Astrocyte (in vitro differentiated cells and primary cell): ENCODE results near the gene WDR11. TPM values are rescaled to one million over a fixed set of nuclear protein-coding genes. Genes with fewer than 3 reads are reported as not detected.

Experiments used
- DNase-seq: peaks from one replicate; pipeline ENCODE4 v3.0.0-alpha.2; 2010; ENCODE audit warnings: low read depth
- FAIRE-seq: peaks from 2 replicates; lab custom pipeline; 2011; peaks lifted over from hg19 to GRCh38; lab: Jason Lieb, UNC
- H2AFZ ChIP-seq: 2 replicates; pipeline ENCODE4 v1.6.0; 2012; ENCODE audit warnings: low read depth, low read length, inconsistent platforms
- H3K27ac ChIP-seq: 2 replicates; pipeline ENCODE4 v1.5.1; 2011; ENCODE audit warnings: low read depth, low read length, inconsistent platforms
- H3K27me3 ChIP-seq: 2 replicates; pipeline ENCODE4 v1.6.0; 2011; ENCODE audit warnings: low read length, inconsistent platforms; ENCODE audit not compliant: insufficient read depth
- H3K36me3 ChIP-seq: 2 replicates; pipeline ENCODE4 v1.5.1; 2011; ENCODE audit warnings: low read length, inconsistent platforms; ENCODE audit not compliant: insufficient read depth
- H3K4me1 ChIP-seq: 2 replicates; pipeline ENCODE4 v1.5.1; 2011; ENCODE audit warnings: low read length, inconsistent platforms; ENCODE audit not compliant: insufficient read depth
- H3K4me2 ChIP-seq: 2 replicates; pipeline ENCODE4 v1.6.0; 2012; ENCODE audit warnings: low read length, inconsistent platforms
- H3K4me3 ChIP-seq: 2 replicates; pipeline ENCODE4 v1.5.1; 2011; ENCODE audit warnings: low read depth, mild to moderate bottlenecking, low read length, inconsistent platforms; ENCODE audit not compliant: insufficient read depth
- H3K79me2 ChIP-seq: 2 replicates; pipeline ENCODE4 v1.6.0; 2012; ENCODE audit warnings: mild to moderate bottlenecking, low read length, inconsistent platforms; ENCODE audit not compliant: insufficient read depth
- H3K9ac ChIP-seq: 2 replicates; pipeline ENCODE4 v1.6.0; 2012; ENCODE audit warnings: mild to moderate bottlenecking, low read length, inconsistent platforms
- H3K9me3 ChIP-seq: 2 replicates; pipeline ENCODE4 v1.5.1; 2012; ENCODE audit warnings: low read depth, mild to moderate bottlenecking, low read length, inconsistent platforms; ENCODE audit not compliant: insufficient read depth
- H4K20me1 ChIP-seq: 2 replicates; pipeline ENCODE4 v1.6.0; 2012; ENCODE audit warnings: low read length, inconsistent platforms; ENCODE audit not compliant: insufficient read depth
- H3K27ac Mint-ChIP-seq: one replicate; pipeline ENCODE4 v1.8.0; 2021; ENCODE audit warnings: mild to moderate bottlenecking, mixed read lengths; ENCODE audit not compliant: unreplicated experiment
- H3K27me3 Mint-ChIP-seq: one replicate; pipeline ENCODE4 v1.8.0; 2021; ENCODE audit warnings: low read depth, mixed read lengths; ENCODE audit not compliant: unreplicated experiment
- H3K36me3 Mint-ChIP-seq: one replicate; pipeline ENCODE4 v1.8.0; 2021; ENCODE audit warnings: low read depth, mixed read lengths; ENCODE audit not compliant: unreplicated experiment
- H3K4me1 Mint-ChIP-seq: one replicate; pipeline ENCODE4 v1.8.0; 2021; ENCODE audit warnings: low read depth, mixed read lengths; ENCODE audit not compliant: unreplicated experiment
- H3K4me3 Mint-ChIP-seq: one replicate; pipeline ENCODE4 v1.8.0; 2021; ENCODE audit warnings: mild to moderate bottlenecking, moderate library complexity, mixed read lengths; ENCODE audit not compliant: unreplicated experiment
- H3K9me3 Mint-ChIP-seq: one replicate; pipeline ENCODE4 v1.8.0; 2021; ENCODE audit warnings: mild to moderate bottlenecking, mixed read lengths; ENCODE audit not compliant: unreplicated experiment
- EZH2 ChIP-seq: IDR thresholded peaks from 2 replicates; pipeline ENCODE4 v1.6.1; 2012; ENCODE audit warnings: mild to moderate bottlenecking, low read length, inconsistent platforms; ENCODE audit not compliant: insufficient read depth
- total RNA-seq: library from RNA; stranded (reverse); gene quantifications from 2 replicates; pipeline ENCODE4 v1.2.1, GENCODE V29; 2021
- TF ChIP-seq, protein P1 (sequence below): IDR thresholded peaks from 2 replicates; pipeline ENCODE4 v1.5.1; 2011; ENCODE audit warnings: low read depth, mild to moderate bottlenecking, inconsistent platforms, low read length, moderate library complexity; ENCODE audit not compliant: insufficient read depth

WDR11 gene
- total RNA-seq, 1 donor from 2014 or later: 55.8 TPM

DNA sequence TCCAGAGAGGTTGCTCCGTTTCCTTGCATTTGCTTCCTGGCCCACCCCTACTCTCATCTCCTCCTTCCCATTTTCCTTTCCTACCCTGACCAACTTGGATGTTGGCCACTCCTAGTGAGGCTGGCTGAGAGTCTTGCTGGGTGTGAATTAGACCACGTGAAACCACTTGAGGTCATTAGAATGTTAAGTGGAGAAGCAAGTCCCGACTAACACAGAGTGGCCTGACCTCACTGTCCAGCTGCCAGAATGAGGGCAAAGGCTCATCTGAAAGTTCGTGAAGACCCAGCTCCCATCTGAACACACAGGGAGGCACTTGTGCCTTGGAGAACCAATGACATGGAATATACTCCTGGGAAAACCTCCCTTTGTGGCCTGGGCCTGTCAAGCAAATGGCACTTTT lies 80.8 kb downstream of the WDR11 start:
- Histone ChIP-seq H3K4me2 (no peak overlapping the region), H3K79me2 (no peaks in the 10 kb centered on the region), H3K4me1 (no peaks in the 10 kb centered on the region), H2AFZ (no peak overlapping the region), H3K36me3 (no peaks in the 10 kb centered on the region), H3K27me3 (peaks cover 2% of the 10 kb centered on the region), H3K9me3 (no peaks in the 10 kb centered on the region), H3K27ac (no peak overlapping the region), H3K9ac (no peak overlapping the region), H3K4me3 (no peak overlapping the region), H4K20me1 (no peaks in the 10 kb centered on the region)
- no peak overlapping the region for H3K27ac Mint-ChIP-seq
- peaks cover 6% of the 10 kb centered on the region for H3K9me3 Mint-ChIP-seq
- peaks cover 6% of the 10 kb centered on the region for H3K27me3 Mint-ChIP-seq
- H3K4me3 Mint-ChIP-seq: no peak overlapping the region
- DNase-seq (no peak), FAIRE-seq (no peak)
- TF ChIP-seq, protein P1, sequence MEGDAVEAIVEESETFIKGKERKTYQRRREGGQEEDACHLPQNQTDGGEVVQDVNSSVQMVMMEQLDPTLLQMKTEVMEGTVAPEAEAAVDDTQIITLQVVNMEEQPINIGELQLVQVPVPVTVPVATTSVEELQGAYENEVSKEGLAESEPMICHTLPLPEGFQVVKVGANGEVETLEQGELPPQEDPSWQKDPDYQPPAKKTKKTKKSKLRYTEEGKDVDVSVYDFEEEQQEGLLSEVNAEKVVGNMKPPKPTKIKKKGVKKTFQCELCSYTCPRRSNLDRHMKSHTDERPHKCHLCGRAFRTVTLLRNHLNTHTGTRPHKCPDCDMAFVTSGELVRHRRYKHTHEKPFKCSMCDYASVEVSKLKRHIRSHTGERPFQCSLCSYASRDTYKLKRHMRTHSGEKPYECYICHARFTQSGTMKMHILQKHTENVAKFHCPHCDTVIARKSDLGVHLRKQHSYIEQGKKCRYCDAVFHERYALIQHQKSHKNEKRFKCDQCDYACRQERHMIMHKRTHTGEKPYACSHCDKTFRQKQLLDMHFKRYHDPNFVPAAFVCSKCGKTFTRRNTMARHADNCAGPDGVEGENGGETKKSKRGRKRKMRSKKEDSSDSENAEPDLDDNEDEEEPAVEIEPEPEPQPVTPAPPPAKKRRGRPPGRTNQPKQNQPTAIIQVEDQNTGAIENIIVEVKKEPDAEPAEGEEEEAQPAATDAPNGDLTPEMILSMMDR: no peak
- TF ChIP-seq EZH2: no peak
- no peaks in the 10 kb centered on the region for H3K4me1 Mint-ChIP-seq
- H3K36me3 Mint-ChIP-seq: peaks cover 1% of the 10 kb centered on the region

DNA sequence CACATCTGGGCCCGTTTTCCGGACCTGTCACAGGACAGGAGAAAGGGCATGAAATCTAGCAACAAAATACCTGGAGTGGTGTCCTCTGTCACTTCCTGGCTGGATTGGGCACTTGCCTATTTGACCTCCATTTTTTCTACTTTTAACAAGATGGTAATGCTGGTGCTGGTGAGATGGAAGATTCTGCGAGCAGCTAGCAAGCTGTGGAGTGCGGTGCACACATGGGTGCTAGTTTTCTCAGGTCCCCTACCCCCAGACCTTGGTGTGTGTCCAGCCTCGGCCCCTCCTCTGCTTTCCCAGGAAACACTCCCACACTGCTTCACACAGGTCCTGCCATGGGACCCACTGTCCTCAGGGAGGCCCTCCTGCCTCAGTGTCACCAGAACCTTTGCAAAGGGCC lies 87.7 kb downstream of the WDR11 start:
- H3K4me1 Mint-ChIP-seq: no peaks in the 10 kb centered on the region
- DNase-seq: no peak
- H3K27ac Mint-ChIP-seq: no peak overlapping the region
- H3K79me2 ChIP-seq: no peaks in the 10 kb centered on the region
- no peak overlapping the region for H3K4me3 Mint-ChIP-seq
- no peaks in the 10 kb centered on the region for H3K27me3 Mint-ChIP-seq
- H4K20me1 ChIP-seq: no peaks in the 10 kb centered on the region
- H3K9me3 ChIP-seq: no peaks in the 10 kb centered on the region
- H3K27me3 ChIP-seq: no peaks in the 10 kb centered on the region
- H2AFZ ChIP-seq: no peak overlapping the region
- peaks cover 10% of the 10 kb centered on the region for H3K9me3 Mint-ChIP-seq
- H3K27ac ChIP-seq: no peak overlapping the region
- no peak overlapping the region for H3K4me2 ChIP-seq
- H3K36me3 Mint-ChIP-seq: no peaks in the 10 kb centered on the region
- TF ChIP-seq EZH2: no peak
- TF ChIP-seq, protein P1: no peak
- H3K9ac ChIP-seq: no peak overlapping the region
- FAIRE-seq: no peak
- H3K4me1 ChIP-seq: no peaks in the 10 kb centered on the region
- H3K36me3 ChIP-seq: no peaks in the 10 kb centered on the region
- H3K4me3 ChIP-seq: no peak overlapping the region

DNA sequence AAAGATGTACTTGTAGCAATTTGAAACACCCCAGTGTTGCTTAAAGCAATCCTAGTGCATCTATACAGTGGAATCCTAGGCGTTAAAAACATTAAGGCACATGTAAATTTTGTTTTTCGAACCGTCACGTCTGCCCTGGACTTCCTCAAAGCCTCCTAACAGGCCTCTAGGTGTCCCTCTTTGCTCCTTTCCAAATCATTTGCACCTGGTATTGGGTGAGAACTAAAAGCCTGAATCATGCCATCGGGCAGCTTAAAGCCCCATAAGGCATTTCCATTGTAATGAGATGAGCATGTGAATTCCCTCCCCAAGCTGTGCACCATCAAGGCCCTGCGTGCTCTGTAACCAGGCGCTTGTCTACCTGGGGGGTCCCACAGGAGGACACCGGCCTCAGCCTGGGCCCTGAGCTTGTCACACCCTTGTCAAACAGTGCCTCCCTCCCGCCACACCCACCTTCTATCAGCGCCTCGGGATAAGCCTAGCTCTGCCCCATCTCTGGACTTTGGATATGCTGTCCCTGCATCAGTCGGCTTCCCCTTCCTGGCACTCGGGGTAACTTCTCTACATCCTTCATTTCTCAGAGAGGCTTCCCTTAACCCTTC lies 89.2 kb downstream of the WDR11 start:
- no peaks in the 10 kb centered on the region for H3K4me1 Mint-ChIP-seq
- H3K27me3 Mint-ChIP-seq: no peaks in the 10 kb centered on the region
- Histone ChIP-seq H4K20me1 (no peaks in the 10 kb centered on the region), H3K79me2 (no peaks in the 10 kb centered on the region), H3K9me3 (no peaks in the 10 kb centered on the region), H2AFZ (no peak overlapping the region), H3K4me1 (no peaks in the 10 kb centered on the region), H3K4me3 (no peak overlapping the region), H3K27ac (no peak overlapping the region), H3K36me3 (no peaks in the 10 kb centered on the region), H3K27me3 (no peaks in the 10 kb centered on the region), H3K4me2 (no peak overlapping the region), H3K9ac (no peak overlapping the region)
- FAIRE-seq (no peak), DNase-seq (no peak)
- TF ChIP-seq, protein P1: no peak
- TF ChIP-seq EZH2: no peak
- no peak overlapping the region for H3K27ac Mint-ChIP-seq
- peaks cover 5% of the 10 kb centered on the region for H3K9me3 Mint-ChIP-seq
- no peaks in the 10 kb centered on the region for H3K36me3 Mint-ChIP-seq
- H3K4me3 Mint-ChIP-seq: no peak overlapping the region
